Erythroblast (primary cell): ENCODE results near the gene PNMA6F.
"Not testable (repeated sequence)": the region's sequence is repeated elsewhere in the genome, so short reads cannot be mapped to it uniquely, and the experiment has no call there.

Source experiments
- DNase-seq, 2 experiments: peaks; one replicate each; lab custom pipeline; 2025; lab: John Stamatoyannopoulos, UW
- GATA1 ChIP-seq: IDR thresholded peaks from 2 replicates; pipeline ENCODE4 v1.6.1; 2011; ENCODE audit warnings: low read depth, mild to moderate bottlenecking, control low read depth, low read length, moderate library complexity
- POLR2A ChIP-seq: IDR thresholded peaks from 2 replicates; pipeline ENCODE4 v1.6.1; 2011; ENCODE audit warnings: mild to moderate bottlenecking, low read length

Gene PNMA6F

GRCh38 chrX:153347530-153347929, 26.0 kb upstream of the PNMA6F start:
- no peak for TF ChIP-seq POLR2A
- TF ChIP-seq GATA1 = no peak
- no peak for DNase-seq

- DNase-seq = no peak
- TF ChIP-seq GATA1 (no peak), POLR2A (no peak)
Observed at GRCh38 chrX:153343674-153344073, 22.1 kb upstream of the PNMA6F start.

DNA sequence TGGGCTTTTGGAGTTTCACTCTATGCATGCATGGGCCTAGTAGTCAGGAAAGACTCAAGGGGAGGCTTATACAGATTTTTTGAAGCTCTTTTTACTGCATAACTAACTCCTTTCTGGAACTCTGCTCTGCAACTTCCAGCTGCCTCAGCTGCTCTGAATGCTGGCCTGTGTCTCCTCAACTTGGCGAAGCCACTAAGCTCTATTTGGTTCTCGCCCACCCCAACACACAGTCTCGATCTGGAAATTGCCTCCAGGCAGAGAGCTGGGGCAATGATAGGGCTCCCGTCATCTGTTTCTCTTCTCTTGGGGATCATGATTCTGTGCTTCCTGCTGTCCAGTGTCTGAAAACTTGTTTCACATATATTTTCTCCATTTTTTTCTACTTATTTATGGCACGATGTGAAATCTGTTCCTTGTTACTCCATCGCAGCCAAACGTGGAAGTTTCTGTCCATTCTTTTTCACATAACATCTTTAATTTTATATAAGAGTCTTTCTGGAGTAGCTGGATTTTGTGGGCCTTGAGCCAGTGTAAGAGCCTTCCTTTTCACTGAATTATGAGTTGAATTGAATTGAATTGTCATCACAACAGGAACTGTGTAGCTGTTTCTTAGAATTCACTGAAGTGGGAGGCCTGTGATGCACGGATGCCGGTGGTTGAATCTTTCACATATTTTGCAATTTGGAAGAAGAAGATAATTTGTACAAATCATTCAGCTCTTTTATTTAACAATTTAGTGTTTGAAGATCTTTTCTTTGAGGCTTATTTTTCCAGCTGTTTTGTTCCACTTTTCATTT, 21.4 kb upstream of the PNMA6F start:
- DNase-seq = no peak
- no peak for TF ChIP-seq GATA1
- no peak for TF ChIP-seq POLR2A

DNA sequence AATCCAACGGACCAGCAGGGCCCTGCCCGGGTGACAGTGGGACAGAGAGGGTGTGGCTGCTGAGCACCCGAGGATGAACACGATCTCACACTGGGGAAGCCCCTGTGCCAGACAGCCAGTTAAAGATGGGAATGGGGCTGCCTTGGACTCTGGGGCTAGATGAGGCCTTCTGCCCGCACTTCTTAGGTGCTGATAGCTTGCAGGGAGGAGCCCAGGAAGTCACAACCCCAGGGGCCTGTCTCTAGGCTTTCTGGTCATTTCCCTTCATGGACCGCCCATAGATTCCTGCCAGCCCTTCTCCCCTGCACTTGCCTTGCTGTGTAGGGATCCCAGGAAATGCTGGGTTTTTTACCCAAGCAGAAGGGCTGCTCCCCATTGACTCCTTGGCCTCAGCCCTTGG, 18.5 kb upstream of the PNMA6F start:
- DNase-seq = no peak
- no peak for TF ChIP-seq GATA1
- TF ChIP-seq POLR2A = no peak

GRCh38 chrX:153339662-153340061, 18.1 kb upstream of the PNMA6F start:
- no peak for TF ChIP-seq POLR2A
- TF ChIP-seq GATA1 = no peak
- peak; percentile 15 to 59 for DNase-seq

- TF ChIP-seq GATA1 = no peak
- no peak for TF ChIP-seq POLR2A
- DNase-seq = no peak
Observed at GRCh38 chrX:153338836-153339235, 17.3 kb upstream of the PNMA6F start.

DNA sequence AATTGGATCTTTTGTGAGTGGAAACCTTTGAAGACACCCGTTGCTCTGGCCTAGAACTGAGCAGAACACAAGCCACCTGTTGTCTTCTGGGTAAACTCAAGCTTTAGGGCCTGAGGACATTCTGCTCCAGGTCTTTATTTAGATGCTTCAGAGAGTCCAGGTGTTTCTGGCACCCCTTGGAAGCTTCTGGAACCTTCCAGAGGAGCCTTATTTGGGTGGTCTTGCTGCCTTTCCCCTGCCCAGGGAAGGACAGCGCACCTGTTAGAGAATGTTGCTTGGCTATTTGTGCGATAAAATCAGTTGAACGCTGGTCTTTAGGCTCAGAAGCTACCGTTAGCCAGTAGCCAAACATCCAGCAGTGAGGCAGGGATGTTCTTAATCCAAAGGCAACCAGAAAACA, 15.4 kb upstream of the PNMA6F start:
- TF ChIP-seq POLR2A (no peak), GATA1 (no peak)
- DNase-seq = no peak

DNA sequence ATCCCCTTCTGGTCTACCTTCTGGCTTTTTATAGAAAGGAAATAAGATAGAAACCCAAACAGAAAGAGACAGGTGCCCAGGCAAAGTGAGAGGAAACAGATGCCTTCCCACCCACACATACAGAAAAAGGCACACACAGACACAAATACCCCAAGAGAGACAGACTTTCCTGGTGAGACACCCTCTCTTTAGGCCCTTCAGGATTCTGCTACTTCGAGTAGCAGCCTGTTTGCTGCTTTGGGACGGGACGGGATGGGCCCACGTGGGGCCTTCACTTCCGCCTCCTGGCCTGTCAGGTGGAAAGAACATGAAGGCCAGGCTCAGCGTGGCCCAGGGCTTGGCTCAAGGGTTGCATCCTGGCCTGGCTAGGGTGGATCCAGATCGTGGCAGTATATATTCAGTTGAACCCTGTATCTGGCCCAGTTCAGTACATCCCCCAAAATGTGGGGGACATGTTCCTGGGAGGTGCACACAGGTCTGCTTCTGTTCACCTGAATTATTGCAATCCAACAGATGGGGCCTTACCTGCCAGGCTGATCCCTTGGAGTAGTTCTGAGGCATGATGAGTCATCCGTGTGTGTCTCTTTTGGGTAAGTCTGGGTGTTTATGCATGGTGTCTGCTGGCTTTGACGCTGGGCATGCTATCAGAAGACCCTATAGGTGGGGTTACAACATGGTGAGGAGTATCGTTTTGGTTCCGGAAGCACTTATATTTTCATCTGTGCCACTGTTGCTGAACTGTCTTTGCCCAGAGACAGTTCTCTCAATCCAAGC, 14.7 kb upstream of the PNMA6F start:
- DNase-seq = no peak
- TF ChIP-seq POLR2A (no peak), GATA1 (no peak)

DNA sequence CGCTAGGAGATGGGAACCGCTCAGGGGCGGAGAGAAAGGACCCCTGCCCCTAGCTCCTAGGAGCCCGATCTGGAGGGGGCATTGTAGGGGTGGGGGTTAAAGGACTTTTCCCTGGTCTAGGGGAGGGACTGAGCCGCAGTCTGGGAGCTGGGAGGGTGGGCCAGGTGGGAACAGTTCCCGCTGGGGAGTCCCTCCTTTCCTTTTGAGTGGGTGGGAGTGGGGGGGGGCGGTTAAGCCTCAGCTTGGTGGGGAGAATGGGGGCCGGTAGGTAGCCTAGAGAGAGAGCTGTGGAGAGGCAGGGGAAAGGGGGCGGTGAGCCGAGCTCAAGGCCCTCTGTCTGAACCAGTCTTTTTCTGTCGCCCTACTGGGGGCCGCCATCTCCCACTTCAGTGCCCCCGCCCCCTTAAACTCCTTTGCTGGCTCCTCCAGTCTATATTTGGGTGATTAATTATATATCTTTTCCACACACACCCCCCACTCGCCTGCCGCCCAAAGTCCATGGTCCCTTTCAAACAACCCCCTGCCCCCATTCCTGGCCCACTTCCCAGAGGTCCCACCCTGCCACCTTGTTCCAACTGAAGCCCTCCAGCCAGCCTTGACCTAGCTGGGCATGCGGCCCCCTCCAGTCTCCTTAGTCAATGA, 13.2 kb upstream of the PNMA6F start:
- DNase-seq = no peak
- no peak for TF ChIP-seq GATA1
- no peak for TF ChIP-seq POLR2A

DNA sequence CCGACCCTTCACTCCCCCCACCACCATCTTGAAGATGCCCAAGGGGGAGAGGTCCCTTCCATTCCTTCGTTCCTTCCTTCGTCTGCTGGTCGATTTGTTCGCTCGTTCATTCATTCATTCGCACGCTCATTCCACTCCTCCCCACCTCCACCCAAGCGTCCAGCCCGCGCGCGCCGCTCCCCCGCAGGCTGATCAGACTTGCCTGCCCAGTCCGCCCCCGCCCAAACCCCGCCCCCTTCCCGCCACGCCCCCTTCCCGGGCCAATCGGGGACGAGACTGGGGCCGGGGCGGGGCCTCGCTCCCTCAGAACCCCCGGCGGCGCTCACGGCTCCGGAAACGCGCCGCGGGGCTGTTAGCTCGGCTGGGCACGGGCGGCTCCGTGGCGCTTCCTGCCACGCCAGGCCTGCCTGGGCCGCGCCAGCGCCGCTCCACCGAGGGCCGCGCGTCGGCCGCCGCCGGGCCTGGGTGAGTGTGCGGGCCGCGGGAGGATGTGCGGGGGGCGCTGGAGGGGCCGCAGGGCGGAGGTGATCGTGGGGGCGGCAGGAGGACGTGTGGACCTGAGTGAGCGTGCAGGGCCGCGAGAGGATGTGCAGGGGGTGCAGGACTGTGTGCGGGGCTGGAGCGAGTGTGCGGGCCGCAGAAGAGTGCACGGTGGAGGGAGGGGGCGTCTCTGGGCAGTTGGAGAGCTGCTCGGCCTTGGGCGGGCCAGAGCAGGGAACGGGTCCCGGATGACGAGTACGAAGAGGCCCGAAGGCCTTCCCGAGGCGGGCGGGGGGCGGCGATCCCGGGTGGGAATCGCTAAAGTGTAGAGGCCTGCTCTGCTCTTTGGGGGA, 12.5 kb upstream of the PNMA6F start, which contains the start of gene ZNF275:
Gene ZNF275, plus strand, starts transcription at position 333 of the 833 bp plus-strand sequence. CDS start 2,527 bp downstream, outside the sequence.
- TF ChIP-seq POLR2A = peak; percentile 45
- TF ChIP-seq GATA1 = no peak
- DNase-seq = peak; percentile 84 to 91

- DNase-seq = no peak
- TF ChIP-seq GATA1 (no peak), POLR2A (no peak)
Observed at GRCh38 chrX:153333266-153333665, 11.7 kb upstream of the PNMA6F start.

GRCh38 chrX:153327561-153327960, 6.0 kb upstream of the PNMA6F start:
- TF ChIP-seq GATA1 (no peak), POLR2A (no peak)

GRCh38 chrX:153320555-153321184, 897 bp downstream of the PNMA6F start:
- TF ChIP-seq GATA1 = no peak
- TF ChIP-seq POLR2A = no peak
- no peak for DNase-seq

More at GRCh38 chrX:153327561-153327960, 6.0 kb upstream of the PNMA6F start:
- DNase-seq = no peak

- DNase-seq = not testable (repeated sequence)
Observed at GRCh38 chrX:153320047-153320443, 1.5 kb downstream of the PNMA6F start.
